GDM1 (cell line): ENCODE measurements around the gene ACCSL.
A peak's percentile ranks its signal among the peaks of the same experiment; 100 is the strongest.

ENCODE experiments used
- DNase-seq: peaks from one replicate; lab custom pipeline; 2025; lab: John Stamatoyannopoulos, UW

Gene ACCSL

DNA sequence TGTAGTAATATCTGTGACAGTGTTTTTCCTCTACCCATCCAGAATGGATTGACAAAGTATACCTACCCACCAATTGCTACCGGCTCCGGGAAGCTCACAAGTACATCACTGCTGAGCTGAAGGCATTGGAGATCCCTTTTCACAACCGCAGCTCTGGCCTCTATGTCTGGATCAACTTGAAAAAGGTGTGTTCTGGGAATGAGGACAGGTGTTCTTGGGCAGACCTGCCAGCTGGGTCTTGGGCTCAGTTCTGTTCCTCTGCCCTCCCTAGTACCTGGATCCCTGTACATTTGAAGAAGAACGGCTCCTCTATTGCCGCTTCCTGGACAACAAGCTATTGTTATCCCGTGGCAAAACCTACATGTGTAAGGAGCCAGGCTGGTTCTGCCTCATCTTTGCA is 10.5 kb downstream of the ACCSL start:
- no peak for DNase-seq

DNA sequence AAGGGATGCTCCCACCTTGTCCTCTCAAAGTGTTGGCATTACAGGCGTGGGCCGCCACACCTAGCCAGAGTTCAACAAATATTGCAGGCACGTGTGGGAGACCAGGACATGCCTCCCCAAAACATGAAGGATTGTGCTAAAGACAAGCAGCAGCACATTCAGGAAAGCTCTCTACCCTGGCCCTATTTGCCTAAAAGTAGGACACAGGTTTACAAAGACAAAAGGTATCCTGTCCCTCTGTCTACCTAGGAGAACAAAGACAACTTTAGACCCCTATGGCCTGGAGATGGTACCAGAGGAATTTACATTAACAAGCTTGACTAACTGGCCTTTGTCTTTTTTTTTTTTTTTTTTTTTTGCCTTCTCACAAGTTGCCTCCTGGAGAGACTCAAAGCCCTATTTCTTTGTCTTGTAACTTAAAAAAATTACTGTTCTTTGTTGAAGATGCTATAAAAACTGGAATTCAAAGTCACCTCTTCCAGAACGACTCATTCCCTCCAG is 17.4 kb downstream of the ACCSL start:
- no peak for DNase-seq

DNA sequence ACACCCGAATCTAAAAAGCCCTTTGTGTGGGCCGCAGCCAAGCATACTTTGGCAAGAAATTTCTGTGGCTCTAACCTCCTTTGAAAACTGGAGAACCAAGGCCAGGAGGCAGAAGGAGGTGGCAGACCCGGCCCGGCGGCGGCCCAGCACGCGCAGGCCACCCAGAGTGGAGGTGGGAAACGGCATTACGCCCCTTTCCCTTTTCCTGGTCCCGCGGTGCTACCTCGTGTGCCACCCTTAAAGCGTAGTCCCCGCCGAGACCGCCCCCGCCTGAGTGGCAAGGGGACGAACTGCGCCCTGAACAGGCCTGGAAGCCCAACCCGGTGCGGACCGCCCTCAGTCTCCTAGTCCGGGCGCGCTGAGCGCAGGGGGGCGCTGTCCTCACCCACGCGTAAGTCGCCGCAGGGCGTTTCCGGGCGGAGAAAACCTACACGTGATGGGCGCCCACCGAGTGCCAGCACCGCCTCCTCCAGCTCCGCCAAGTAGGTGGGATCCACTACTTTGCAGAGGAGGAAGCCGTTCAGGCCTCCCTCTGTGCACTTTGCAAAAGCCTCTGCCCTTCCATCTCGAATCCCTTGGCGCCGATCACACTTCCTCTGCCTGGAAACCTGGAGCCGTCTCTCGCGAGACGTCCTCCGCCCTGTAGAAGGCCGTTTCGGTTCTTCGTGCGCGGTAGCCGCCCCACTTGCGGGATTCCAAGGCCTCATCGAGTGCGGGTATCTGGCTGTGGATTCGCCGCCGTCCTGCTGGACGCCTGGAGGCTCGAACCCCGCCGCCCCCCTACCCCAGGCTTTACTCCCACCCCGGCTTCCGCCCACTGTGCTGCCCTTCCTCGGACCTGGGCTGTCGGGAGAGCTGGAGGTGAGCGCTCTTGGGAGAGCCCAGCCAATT is 18.3 kb downstream of the ACCSL start, which contains the start of gene ACCS:
Gene ACCS, plus strand, starts transcription at position 430 of the 891 bp plus-strand sequence. CDS start 1,358 bp downstream, outside the sequence.
- peak; percentile 68 for DNase-seq

DNA sequence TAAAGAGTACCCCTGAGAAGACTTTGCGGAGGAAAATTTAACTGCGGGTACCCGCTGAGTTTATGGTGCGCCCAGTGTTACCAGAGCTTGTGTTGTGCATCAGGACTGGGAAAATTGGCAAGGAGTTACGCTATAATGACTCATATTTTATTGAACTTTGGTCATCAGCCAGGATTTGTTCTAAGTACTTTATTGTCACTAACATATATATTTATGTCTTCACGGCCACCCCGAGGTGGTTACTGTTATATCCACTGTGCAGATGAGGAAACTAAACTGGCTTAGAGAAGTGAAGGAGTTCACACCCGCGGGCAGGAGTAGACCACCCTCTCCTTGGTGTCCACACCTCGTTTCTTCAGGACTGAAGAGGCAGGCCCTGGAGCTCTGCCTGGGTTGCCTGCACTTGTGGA is 19.0 kb downstream of the ACCSL start:
- no peak for DNase-seq

DNA sequence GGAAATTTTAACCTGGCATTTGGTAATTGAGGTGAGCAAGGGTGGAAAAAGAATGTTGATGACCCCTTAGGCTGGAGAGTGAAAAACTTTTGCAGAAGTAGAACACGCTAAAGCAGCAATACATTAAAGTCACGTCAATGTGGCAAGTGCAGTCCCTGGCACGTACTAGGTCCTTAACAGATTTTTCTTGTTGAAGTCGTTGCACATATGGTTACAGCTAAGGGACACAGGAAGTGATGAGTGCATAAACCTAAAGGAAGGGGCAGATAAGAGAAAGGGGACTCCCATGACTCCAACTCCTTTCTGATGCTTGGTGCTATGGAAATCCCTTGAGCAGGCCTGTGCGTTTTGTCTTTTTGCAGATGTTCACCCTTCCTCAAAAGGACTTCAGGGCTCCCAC is 19.5 kb downstream of the ACCSL start:
- no peak for DNase-seq

DNA sequence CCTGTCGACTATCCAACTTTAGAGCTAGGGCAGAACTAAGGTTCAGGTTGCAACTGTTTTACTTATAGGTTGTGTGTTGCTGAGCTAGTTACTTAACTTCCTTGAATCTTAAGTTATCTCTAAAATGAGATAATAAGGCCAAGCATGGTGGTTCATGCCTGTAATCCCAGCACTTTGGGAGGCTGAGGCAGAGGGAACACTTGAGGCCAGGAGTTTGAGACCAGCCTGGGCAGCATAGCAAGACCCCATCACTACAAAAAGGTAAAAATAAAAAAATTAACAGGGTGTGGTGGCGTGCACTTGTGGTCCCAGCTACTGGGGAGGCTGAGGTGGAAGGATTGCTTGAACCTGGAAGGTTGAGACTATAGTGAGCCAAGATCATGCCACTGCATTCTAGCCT is 20.4 kb downstream of the ACCSL start:
- no peak for DNase-seq

DNA sequence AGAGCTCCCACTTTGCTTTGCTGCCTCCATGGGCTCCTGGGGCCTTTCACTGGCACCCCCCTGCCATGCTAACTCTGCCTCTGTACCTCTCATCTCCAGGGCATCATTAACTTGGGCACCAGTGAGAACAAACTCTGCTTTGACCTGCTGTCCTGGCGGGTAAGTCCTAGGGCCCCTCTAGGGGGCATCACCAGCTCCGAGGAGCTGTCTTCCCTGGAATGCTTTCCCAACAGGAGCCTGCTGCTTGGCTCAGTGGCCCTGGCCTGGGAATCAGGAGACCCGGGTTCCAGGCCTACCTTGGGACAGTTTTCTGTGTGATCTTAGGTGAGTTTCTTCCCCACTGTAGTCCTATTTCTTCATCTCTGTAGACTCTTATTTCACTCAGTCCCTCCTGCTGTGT is 23.4 kb downstream of the ACCSL start:
- DNase-seq: no peak

DNA sequence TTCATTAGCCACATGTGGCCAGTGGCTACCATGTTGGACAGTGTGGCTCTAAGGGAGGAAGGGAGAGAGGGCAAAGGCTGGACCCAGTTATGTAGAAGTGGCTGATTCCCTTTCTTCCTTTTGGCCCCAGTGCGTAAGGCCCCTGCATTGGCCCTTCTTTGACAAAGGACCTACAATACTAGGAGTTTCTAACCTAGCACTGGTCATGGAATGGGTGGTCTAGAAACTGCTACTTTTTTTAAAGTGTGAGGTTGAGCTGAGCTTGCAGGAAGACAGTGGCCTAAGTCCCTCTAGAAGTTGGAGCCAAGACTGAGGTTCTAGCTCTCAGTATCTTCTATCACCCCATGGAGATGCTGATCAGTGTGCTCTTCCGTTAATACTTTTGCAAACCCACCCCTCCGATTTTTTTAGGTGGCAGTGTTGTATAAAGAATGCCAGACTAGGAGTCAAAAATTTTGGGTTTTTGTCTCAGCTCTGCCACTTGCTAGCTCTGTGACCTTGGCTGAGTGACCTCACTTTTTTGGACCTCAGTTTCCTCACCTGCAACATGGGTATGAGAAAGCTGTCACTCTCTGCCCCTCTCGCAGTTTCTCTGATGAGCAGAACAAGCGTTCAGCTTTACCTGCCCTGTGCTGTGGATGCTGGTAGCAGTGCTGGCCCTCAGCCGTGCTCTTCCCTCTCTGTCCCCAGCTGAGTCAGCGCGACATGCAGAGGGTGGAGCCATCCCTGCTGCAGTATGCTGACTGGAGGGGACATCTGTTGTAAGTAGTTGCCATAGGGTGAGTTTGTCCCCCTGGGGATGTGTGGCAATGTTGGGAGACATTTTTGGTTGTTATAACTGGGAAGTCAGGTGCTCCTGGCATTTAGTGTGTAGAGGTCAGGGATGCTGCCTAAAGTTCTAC is 25.2 kb downstream of the ACCSL start:
- no peak for DNase-seq

DNA sequence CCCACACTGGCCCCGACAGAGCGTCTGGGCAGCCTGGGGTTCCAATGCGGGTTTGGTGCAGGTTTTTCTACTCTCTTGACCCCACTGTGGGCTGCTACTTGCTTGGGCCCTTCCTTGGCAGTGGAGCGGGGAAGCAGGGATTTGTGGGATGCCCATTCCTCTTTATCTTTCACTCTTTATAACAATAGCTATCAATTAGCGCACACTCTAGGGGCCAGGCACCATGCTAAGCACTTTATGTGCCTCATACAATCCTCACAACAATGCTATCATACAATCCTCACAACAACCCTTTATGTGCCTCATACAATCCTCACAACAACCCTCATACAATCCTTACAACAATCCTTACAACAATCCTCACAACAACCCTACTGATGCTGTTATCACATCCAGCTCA is 31.0 kb downstream of the ACCSL start:
- no peak for DNase-seq

DNA sequence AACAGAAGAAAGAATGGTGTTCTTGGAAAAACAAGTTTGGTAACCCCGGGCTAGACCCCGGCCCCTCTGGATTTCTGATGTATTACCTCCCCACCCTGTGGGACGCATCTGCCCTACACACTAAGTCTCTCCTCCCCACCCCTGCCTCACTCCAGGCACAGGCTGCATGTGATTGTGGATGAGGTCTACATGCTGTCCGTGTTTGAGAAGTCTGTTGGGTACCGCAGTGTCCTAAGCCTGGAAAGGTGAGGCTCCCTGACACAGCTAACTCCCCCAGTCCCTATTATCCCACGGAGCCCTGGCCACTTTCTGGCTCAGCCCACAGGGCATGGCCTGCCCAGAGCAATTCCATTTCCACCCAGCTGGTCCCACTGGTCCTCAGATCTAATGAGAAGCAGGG is 31.6 kb downstream of the ACCSL start:
- DNase-seq: no peak

DNA sequence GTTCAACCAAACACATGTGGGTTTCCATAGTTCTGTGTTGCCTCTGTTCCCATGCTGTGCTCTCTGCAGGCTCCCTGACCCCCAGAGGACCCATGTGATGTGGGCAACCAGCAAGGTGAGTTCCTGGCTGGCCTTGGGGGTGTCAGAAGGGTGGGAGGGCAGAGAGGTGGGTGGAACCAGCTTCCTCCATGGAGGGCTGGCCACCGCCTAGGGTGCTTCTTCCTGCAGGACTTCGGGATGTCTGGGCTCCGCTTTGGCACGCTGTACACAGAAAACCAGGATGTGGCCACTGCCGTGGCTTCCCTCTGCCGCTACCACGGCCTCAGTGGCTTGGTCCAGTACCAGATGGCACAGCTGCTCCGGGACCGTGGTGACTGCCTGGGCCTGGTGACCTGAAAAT is 33.2 kb downstream of the ACCSL start:
- DNase-seq: no peak

DNA sequence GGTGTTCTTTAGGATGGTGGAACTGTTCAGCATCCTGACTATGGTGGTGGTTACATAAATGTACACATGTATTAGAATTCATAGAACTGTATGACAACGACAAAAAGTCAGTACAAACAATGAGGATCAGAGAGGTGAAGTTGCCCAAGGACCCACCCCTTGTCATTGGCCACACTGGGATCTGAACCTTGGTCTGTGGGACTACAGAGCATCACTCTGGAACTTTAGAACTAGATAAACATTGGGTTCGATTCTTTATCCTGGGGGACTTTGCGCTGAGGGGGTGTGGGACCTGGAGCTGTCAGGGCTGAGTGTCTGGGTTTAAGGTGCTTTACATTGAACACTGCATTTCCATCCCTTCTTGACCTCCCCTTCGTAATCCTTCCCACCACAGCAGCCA is 34.9 kb downstream of the ACCSL start:
- no peak for DNase-seq

DNA sequence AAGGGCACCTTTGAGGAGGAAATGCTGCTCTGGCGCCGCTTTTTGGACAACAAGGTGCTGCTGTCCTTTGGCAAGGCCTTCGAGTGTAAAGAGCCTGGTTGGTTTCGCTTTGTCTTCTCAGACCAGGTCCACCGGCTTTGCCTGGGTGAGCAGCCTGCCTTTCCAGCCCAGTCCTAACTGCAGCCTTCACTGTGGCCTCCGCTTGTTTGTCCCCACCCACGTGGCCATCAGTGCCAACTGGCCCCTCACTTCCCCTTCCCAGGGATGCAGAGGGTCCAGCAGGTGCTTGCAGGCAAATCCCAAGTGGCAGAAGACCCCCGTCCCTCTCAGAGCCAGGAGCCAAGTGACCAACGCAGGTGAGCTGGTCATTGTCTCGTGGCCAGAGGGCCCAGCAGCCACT is 35.7 kb downstream of the ACCSL start:
- no peak for DNase-seq

DNA sequence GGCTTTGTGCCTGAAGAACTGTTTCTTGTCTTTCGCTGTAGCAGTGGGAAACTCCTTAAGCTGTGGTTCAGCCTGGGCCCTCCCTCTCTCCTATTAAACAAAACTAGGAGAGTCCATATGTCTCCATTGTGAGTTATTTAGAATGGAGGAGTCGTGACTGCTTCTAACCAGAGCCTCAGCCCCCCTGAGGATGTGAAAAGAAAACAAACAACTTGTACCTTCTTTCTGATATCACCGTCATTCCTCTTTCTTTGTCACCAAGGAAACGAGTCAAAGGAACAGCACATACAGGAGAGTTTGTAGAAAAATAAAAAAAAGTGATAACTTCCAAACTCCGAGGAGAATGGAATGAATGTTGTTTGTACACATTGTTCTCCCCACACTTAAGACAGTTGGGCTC is 36.1 kb downstream of the ACCSL start:
- no peak for DNase-seq

DNA sequence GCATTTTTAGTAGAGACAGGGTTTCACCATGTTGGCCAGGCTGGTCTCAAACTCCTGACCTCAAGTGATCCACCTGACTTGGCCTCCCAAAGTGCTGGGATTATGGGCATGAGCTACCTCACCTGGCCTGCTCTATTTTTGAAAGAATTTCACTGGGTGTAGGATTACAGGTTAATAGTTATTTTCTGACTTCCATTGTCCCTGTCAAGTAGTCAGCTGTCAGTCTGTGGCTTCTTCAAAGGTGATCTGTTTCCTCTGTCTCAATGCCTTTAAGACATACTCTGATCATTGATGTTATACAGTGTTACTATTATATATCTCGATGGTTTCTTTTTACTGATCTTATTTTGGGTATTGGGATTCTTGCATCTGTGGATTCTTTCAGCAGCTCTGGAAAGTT is 37.5 kb downstream of the ACCSL start:
- no peak for DNase-seq

DNA sequence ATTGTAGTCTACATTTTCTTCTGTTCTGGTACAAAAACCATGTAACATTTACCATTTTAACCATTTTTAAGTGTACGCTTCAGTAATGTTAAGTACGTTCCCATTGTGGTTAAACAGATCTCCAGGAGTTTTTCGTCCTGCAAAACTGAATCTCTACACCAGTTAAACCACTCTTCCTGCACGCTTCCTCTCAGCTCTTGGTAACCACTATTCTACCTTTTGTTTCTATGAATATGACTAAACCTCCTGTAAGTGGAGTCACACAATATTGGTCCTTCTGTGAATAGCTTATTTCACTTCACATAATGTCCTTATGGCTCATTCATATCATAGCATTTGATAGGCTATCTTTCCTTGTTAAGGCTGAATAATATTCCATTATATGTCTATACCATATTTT is 40.6 kb downstream of the ACCSL start:
- no peak for DNase-seq

DNA sequence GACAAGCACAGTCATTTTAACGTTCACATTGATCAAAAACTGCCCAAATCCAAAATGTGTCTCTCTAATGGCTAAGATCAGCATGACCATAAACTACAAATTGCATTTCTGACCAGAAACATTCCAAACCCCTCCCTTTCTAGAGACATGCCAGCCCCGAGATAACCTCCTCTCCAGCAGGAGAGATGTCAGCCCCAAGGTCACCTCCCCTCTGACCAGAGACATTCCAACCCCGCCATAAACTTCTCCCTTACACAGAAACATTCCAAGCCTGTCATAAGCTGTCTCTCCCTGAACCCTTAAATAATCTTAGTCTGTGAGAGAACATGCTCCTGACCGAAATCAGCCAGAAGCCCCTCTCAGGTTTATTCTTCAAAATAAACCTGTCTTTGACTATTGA is 41.1 kb downstream of the ACCSL start:
- no peak for DNase-seq

DNA sequence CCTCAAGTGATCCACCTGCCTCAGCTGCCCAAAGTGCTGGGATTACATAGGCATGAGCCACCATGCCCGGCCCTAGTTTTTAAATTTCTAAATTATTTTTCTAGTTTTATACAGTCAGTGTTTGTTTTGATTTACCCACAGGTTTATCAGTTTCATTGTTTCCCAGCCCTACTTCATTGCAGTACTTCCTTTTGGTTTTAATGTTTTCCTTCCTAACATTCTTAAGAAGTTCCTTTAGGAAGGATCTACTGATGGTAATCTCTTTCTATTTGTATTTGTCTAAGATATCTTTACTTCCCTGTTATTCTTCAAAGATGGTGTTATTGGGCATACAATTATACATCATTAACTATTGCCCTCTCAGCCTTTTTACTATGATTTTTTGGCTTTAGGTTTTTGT is 42.8 kb downstream of the ACCSL start:
- DNase-seq: no peak

DNA sequence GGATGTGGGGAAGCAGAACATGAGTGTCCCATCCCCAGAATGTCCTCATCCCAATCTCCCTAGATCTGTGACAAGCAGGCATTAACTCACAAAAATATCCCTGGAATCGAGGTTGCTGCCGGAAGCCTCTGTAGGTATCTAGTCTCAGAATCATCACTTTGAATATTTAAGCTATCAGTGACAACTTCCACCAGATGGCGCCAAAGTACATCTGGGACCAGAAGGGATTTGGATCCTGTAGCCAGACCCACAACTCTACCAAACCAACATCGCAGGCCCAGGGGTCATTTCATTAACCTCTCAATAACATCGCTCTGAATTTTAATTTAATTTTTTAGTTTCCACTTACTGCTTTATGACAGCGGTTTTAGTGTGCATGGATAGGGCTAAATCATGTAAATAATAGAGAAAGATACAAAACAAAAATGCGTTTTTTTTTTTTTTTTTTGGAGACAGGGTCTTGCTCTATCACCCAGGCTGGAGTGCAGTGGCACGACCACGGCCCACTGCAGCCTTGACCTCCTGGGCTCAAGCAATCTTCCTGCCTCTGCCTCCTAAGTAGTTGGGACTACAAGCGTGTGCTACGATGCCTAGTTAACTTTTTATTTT is 46.6 kb downstream of the ACCSL start:
- DNase-seq: no peak

DNA sequence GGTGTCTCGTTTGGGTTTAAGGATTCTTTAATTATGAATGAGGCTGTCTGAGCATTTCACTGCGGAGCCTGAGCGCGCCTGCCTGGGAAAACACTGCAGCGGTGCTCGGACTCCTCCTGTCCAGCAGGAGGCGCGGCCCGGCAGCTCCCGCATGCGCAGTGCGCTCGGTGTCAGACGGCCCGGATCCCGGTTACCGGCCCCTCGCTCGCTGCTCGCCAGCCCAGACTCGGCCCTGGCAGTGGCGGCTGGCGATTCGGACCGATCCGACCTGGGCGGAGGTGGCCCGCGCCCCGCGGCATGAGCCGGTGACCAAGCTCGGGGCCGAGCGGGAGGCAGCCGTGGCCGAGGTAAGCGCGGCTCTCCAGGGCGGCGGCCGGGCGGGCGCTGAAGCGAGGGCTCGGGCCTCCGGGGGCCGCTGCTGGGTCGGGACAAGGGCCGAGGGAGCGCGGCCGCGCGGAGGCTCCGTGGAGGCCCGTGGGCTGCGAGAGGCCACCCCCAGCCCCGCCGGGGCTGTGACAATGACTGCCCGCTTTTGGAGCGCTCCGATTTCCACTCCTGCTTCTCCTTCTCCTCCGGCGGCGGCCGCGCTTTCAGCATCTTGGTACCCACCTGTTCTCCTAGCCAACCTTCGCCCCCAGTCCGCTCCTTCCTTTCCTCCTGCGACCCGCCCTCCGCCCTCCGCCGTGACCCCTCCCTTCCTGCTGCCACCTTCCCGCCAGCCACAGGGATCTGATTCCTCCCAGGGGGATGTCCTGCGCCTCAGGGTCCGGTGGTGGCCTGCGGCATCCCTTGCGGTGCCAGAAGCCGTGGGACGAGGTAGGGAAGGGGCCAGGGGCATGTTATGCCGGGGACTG is 48.0 kb downstream of the ACCSL start, which contains the start of gene EXT2:
Gene EXT2, plus strand, starts transcription at position 173 of the 854 bp plus-strand sequence. CDS start 12,035 bp downstream, outside the sequence.
- peak; percentile 74 for DNase-seq
